ENCODE measurements around the gene TPRN. TPM values are rescaled to one million over a fixed set of nuclear protein-coding genes. Genes with fewer than 3 reads are reported as not detected.

The TPRN gene, protein sequence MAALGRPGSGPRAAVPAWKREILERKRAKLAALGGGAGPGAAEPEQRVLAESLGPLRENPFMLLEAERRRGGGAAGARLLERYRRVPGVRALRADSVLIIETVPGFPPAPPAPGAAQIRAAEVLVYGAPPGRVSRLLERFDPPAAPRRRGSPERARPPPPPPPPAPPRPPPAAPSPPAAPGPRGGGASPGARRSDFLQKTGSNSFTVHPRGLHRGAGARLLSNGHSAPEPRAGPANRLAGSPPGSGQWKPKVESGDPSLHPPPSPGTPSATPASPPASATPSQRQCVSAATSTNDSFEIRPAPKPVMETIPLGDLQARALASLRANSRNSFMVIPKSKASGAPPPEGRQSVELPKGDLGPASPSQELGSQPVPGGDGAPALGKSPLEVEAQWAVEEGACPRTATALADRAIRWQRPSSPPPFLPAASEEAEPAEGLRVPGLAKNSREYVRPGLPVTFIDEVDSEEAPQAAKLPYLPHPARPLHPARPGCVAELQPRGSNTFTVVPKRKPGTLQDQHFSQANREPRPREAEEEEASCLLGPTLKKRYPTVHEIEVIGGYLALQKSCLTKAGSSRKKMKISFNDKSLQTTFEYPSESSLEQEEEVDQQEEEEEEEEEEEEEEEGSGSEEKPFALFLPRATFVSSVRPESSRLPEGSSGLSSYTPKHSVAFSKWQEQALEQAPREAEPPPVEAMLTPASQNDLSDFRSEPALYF
- 6.2 and 8.9 TPM in 2 replicates for total RNA-seq

DNA sequence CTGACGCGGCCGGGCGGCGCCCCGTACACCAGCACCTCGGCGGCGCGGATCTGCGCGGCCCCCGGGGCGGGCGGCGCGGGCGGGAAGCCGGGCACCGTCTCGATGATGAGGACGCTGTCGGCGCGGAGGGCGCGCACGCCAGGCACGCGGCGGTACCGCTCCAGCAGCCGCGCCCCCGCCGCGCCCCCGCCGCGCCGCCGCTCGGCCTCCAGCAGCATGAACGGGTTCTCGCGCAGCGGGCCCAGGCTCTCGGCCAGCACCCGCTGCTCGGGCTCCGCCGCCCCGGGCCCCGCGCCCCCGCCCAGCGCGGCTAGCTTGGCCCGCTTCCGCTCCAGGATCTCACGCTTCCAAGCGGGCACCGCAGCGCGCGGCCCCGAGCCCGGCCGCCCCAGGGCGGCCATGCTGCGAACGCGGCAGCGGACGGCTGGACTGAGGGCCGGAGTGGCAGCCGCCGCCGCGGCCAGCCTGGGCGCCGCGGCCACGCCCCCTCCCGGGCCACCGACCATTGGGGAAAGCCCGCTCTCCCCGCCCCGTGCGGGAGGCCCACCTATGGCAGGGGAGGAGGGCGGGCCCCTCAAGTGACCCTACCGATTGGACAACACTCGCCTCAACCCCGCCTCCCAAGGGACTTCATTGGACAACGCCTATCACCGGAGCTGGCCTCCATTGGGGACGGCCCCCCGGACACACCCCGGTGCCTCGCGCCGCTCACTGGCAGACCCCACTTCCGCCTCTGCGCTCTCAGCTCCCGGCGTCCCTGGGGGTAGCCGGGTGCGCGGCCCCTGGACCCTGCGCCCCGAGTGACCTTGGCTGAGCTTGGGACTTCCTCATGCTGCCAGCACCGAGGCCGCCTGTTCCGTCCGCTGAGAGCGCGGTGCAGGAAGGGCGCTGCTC is at the start of gene TPRN:
TPRN (minus strand) TSS at position 431 of the 894 bp plus-strand sequence; CDS start at position 401, 30 bp downstream.

DNA sequence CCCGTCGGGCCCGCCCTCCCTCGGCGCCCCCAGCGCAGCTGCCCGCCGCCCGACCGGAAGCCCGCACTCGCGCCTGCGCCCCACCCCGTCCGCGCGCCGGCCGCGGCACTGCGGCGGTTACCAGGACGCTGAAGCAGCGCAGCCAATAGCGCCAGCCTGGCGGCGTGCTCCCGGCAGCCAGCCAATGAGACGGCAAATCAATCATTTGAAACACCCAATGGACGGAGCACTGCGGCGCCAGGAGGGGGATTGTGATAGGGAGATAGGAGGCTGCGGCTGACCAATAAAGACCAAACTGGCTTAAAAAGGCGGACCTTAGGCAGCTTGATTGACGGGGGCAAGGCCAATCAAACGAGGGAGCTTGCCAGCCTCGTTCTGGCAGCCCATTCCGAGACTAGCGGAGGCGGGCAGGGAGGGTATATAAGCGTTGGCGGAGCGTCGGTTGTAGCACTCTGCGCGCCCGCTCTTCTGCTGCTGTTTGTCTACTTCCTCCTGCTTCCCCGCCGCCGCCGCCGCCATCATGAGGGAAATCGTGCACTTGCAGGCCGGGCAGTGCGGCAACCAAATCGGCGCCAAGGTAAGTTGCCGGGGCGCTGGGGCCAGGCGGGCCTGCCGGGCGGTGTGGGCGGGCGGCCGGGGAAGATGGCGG is 40.4 kb upstream of the TPRN start, which contains the start of gene TUBB4B:
TUBB4B (plus strand) TSS at position 447 of the 649 bp plus-strand sequence; CDS start at position 521, 74 bp downstream.

DNA sequence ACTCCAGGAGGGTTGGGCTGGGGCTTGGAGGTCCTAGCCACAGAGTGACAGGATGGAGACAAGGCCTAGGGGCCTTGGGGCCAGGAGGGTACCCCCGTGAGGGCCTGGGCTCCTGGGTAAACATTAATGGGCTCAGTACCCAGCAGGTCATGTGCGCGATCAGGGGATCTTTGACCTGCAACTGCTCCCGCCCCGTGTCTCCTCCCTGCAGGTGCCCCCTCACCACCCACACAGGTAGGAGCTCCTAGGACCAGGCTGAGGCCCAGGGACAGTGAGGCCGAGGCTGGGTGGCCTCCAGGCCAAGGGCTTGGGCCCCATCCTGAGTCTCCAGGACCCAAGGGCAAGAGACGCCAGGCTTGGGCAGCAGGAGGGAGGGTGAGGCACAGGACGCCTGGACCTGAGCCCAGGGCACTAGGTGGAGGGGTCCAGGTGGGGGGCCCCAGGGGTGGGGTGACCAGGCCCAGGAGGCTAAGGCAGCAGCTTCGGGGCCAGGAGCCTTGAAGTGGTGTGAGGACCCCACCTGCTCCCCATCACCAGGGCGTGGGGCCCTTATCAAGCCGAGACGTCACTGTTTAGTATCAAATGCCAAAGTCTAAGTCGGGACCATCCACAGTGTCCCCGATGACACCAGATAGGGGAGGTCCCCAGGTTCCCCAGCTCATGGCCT is 30.3 kb upstream of the TPRN start, which contains the start of gene SLC34A3:
SLC34A3 (plus strand) TSS at position 197 of the 667 bp plus-strand sequence. CDS start 802 bp downstream, outside the sequence.

DNA sequence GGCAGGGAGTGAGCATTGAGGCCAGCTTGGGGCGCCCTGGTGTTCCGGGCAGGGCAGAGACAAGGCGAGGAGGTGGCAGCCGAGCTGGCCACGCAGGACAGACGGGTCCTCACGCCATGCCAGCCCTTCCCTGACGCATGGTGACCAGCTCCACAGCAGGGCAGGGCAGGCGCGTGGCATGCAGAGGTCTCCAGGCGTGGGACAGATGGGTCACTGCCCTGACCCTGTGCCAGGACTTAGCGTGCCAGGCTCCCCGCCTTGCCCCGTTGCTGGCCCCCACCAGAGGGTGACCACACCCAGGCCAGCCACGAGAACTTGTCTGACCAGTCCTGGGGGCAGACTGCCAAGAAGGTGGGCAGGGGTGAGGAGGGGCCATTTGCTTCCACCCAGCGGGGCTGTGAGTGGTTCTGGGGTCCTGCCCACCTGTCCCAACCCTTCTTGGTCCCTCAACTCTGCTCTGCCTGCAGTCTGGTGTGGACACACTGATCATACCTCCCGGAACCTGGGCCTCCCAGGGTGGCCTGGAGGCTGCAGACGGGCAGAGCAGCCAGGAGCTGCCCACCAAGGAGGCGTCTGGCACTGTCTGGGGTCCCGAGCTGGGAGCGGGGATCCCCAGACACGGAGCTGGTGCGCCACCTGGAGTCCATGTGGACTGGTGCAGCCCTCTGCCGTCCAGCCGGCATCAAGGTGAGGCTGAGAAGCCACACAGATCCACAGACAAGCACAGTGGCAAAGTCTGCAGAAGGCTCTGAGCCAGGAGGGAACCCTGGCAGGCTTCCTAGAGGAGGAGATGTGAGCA is 26.7 kb upstream of the TPRN start, which contains the start of gene RNF224:
RNF224 (plus strand) TSS at position 449 of the 799 bp plus-strand sequence. CDS start 834 bp downstream, outside the sequence.

DNA sequence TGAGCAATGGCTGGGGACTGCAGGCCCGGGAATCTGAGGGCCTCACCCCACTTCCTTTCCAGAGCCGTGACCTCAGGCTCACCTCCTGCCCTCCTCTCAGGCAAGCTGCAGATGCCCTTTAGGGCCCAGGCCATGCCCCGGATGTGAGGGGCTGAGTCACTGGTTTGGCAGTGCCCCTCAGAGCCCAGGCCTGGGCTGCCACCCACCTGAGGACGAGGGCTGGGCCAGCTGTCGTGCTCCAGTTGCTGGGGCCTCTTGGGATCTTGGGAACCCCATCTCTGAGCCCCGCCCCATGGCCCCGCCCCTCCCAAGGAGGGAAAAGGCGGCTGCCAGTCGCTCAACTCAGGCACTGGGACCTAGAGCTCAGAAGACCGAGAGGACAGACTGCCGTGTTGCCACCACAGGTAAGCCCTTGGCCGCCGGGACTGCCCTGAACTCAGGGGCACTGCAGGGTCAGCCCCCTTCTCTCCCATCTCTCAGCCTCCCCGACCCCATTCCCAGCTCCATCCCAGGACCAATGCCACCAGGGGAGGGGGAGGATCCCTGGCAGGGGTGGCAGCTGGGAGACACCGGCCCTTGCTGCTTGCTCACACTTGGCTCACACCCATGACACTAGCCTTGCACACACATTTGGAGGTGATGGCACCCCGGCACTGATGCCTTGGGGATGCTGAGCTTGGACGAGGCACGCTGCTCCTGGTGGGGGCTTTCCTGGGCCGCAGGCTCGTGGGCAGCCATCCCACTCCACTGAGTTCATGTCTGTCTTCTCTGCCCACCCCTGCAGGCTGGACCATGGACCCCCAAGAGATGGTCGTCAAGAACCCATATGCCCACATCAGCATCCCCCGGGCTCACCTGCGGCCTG is 24.5 kb upstream of the TPRN start, which contains the start of gene CYSRT1:
CYSRT1 (plus strand) TSS at position 345 of the 865 bp plus-strand sequence; CDS start at position 793, 448 bp downstream.

DNA sequence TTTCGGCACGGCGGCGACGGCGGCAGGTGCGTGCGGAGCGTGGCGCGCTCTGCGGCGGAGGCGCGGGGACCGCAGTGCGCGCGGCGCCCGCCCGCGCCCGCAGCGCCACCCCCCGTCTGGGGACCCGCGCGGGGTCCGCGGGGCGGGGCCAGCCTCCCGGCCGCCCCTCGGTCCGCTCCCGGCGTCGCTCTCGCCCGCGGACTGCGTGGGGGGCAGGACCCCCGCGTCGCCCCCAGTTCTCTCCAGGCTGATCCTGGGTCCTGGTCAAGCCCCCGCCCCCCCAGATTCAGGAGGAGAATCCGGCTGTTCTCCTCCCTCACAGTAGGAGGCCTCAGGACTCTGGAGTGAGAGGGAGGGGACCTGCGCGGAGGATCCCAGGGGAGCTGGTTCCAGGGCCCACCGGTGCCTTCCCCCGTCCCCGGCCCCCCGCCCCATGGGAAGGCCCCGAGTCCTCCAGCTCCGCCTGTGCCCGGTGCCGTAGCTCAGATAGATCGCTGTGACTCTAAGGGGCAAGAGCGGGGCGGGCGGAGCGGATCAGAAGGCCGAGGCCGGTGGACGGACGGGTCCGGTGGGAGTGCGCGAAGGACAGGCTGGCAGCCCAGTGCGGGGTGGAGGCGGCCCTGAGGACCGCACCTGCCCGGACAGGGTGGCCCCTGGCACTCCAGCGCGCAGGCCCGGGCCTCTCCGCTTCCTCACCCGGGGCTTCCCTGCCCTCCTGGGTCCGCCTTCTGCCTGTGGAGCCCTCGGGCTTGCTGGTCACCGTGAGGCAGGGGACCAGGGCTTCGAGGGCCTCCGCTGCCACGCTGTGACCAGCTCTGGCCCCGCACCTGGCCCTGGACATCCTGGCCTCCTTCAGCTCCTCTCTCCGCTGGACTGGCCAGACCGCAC is 21.9 kb upstream of the TPRN start, which contains the start of gene RNF208:
RNF208 (minus strand) TSS at position 51 of the 888 bp plus-strand sequence. CDS start 1,028 bp downstream, outside the sequence.

DNA sequence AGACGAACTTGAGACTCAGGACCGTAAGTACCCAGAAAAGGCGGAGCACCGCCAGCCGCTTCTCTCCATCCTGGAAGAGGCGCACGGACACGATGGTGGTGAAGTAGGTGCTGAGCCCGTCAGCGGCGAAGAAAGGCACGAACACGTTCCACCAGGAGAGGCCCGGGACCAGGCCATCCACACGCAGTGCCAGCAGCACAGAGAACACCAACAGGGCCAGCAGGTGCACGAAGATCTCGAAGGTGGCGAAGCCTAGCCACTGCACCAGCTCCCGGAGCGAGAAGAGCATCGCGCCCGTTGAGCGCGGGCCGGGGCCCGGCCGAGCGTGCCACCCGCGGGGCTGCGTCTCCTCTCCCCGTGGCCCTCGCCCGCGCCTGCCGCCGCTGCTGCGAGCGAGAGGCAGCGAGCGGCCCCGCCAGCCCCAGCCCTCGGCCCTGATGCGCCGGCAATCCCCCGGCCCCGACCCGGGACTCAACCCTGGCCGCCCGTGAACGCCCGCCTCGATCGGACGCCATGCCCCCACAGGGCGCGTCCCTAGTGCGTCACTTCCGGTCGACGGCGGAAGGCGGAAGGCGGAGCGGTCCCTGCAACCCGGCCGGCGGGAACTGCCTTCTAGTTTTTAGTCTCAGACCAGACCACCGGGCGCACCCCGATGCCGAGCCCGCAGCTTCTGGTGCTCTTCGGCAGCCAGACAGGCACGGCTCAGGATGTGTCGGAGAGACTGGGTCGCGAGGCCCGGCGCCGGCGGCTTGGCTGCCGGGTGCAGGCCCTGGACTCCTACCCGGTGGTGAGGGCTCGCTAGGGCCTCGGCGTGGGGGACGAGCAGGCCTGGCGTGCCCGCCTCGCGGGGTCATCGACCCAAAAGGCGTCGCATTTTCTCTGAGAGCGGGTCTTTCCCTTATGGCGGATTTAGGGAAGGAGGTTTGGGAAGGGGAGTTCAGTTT is 4.9 kb upstream of the TPRN start, which contains the start of the genes NDOR1 and TMEM203:
NDOR1 (plus strand) TSS at position 575 of the 944 bp plus-strand sequence; CDS start at position 653, 78 bp downstream.
TMEM203 (minus strand) TSS at position 523 of the 944 bp plus-strand sequence; CDS start at position 289, 234 bp downstream.

DNA sequence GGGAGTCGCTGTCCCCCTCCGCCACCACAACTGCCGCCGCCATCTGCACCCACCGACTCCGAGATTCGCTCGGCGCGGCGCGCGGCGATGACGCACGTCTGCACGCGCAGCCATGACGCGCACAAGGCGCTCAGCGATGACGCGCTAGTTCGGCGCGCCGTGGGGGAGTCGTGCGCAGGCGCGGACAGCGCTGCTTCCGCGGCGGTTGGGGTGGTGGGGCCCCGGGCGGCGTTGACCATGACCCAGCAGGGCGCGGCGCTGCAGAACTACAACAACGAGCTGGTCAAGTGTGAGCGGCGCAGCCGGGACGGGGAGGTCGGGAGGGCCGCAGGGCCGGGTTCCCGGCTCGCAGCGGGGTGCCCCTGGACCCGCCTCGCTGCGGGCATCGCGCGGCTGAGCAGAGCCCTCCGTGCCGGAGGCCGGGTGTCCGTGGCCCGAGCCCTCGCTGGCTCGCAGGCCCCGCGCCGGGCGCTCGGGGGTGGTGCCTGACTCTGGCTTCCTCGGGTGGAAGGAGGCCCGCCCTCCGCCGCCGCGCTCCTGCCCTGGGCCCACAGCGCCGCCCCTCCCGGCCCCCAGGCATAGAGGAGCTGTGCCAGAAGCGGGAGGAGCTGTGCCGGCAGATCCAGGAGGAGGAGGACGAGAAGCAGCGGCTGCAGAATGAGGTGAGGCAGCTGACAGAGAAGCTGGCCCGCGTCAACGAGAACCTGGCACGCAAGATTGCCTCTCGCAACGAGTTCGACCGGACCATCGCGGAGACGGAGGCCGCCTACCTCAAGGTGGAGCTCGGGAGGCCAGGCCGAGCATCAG is 11.8 kb downstream of the TPRN start, which contains the start of the genes ANAPC2 and SSNA1:
ANAPC2 (minus strand) TSS at position 71 of the 807 bp plus-strand sequence; CDS start at position 43, 28 bp downstream.
SSNA1 (plus strand) TSS at position 187 of the 807 bp plus-strand sequence; CDS start at position 238, 51 bp downstream.

DNA sequence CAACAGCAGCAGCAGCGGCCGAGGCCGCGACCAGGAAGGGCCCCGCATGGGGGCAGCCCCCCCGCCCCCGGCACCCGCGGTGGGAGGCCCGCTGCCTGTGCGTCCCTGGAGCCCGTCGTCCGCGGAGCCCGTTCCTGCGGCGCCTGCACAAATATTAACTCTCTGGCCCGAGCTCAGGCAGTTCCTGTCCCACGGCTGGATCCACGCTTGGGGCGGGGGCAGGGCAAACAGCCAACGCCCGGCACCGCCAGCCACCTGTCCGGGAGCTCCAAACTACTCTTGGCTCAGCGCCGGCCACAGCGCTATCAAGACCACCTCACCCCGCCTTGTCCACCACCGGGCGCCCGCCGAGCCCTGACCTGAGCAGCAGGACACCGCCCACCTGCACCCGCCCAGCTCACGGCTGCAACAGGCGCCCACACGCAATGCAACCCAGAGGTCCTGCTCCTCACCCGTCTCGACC is 30.6 kb downstream of the TPRN start, which contains the start of gene LRRC26:
LRRC26 (minus strand) TSS at position 156 of the 463 bp plus-strand sequence; CDS start at position 48, 108 bp downstream.

Other genes with a start within 250 kb of the TPRN start
- gene LCN12, start 248.5 kb downstream of the TPRN start, total RNA-seq: 0.30 and 0.51 TPM in 2 replicates
- 8.3 and 21.4 TPM in 2 replicates for gene PTGDS, start 223.2 kb downstream of the TPRN start, total RNA-seq
- 0.88 and 1.5 TPM in 2 replicates for gene LCNL1, start 217.7 kb downstream of the TPRN start, total RNA-seq
- gene PAXX, start 208.3 kb downstream of the TPRN start, total RNA-seq: 13.5 and 17.8 TPM in 2 replicates
- gene CLIC3, start 204.2 kb downstream of the TPRN start, total RNA-seq: 2.5 and 3.3 TPM in 2 replicates
- gene ABCA2, start 172.5 kb downstream of the TPRN start, total RNA-seq: 46.0 and 68.3 TPM in 2 replicates
- gene FUT7, start 168.7 kb downstream of the TPRN start, total RNA-seq: under 0.01 TPM in 1 of 2 replicates, not detected in the other
- 27.3 and 49.4 TPM in 2 replicates for gene NPDC1, start 154.6 kb downstream of the TPRN start, total RNA-seq
- not detected in 2 replicates for gene ENTPD2, start 146.7 kb downstream of the TPRN start, total RNA-seq
- gene SAPCD2, start 130.2 kb downstream of the TPRN start, total RNA-seq: 0.89 and 5.7 TPM in 2 replicates
- gene UAP1L1, start 123.2 kb downstream of the TPRN start, total RNA-seq: 18.7 and 21.5 TPM in 2 replicates
- 176 and 185 TPM in 2 replicates for gene MAN1B1, start 113.8 kb downstream of the TPRN start, total RNA-seq
- gene DPP7, start 86.0 kb downstream of the TPRN start, total RNA-seq: 69.1 and 79.6 TPM in 2 replicates
- 0.09 TPM in 1 of 2 replicates, not detected in the other for gene GRIN1, start 61.6 kb downstream of the TPRN start, total RNA-seq
- gene LRRC26, start 30.7 kb downstream of the TPRN start, total RNA-seq: not detected in 2 replicates
- not detected in 2 replicates for gene TMEM210, start 28.7 kb downstream of the TPRN start, total RNA-seq
- 25.5 and 28.8 TPM in 2 replicates for gene ANAPC2, start 12.2 kb downstream of the TPRN start, total RNA-seq
- gene SSNA1, start 12.1 kb downstream of the TPRN start, total RNA-seq: 51.0 and 65.9 TPM in 2 replicates
- 32.1 and 32.8 TPM in 2 replicates for gene TMEM203, start 4.9 kb upstream of the TPRN start, total RNA-seq
- gene NDOR1, start 5.0 kb upstream of the TPRN start, total RNA-seq: 2.7 and 5.4 TPM in 2 replicates
- gene RNF208, start 21.5 kb upstream of the TPRN start, total RNA-seq: 0.30 and 0.83 TPM in 2 replicates
- 0.30 and 0.46 TPM in 2 replicates for gene CYSRT1, start 24.4 kb upstream of the TPRN start, total RNA-seq
- not detected in 2 replicates for gene RNF224, start 26.8 kb upstream of the TPRN start, total RNA-seq
- under 0.01 TPM in 1 of 2 replicates, not detected in the other for gene SLC34A3, start 30.2 kb upstream of the TPRN start, total RNA-seq
- gene TUBB4B, start 40.5 kb upstream of the TPRN start, total RNA-seq: 60.9 and 219 TPM in 2 replicates
- not detected in 2 replicates for gene STPG3, start 50.5 kb upstream of the TPRN start, total RNA-seq
- gene NELFB, start 54.6 kb upstream of the TPRN start, total RNA-seq: 36.5 and 54.9 TPM in 2 replicates
- 19.0 and 33.5 TPM in 2 replicates for gene TOR4A, start 77.0 kb upstream of the TPRN start, total RNA-seq
- 0.18 and 0.30 TPM in 2 replicates for gene NRARP, start 101.5 kb upstream of the TPRN start, total RNA-seq
- 10.8 and 12.2 TPM in 2 replicates for gene EXD3, start 222.4 kb upstream of the TPRN start, total RNA-seq
- gene NOXA1, start 222.7 kb upstream of the TPRN start, total RNA-seq: 0.18 and 0.30 TPM in 2 replicates
- not detected in 2 replicates for gene ENTPD8, start 240.6 kb upstream of the TPRN start, total RNA-seq

Data from smooth muscle cell of the umbilical artery (primary cell).